NCI-H1436 (cell line): ENCODE results near the gene FNDC3B.
"Not testable (repeated sequence)": the region's sequence is repeated elsewhere in the genome, so short reads cannot be mapped to it uniquely, and the experiment has no call there.

Experiments used
- DNase-seq: peaks from one replicate; lab custom pipeline; 2025; lab: John Stamatoyannopoulos, UW

FNDC3B gene

GRCh38 chr3:172342097-172342659, 302.8 kb downstream of the FNDC3B start:
- DNase-seq, result no peak

GRCh38 chr3:172343117-172343516, 303.7 kb downstream of the FNDC3B start:
- no peak for DNase-seq

DNA sequence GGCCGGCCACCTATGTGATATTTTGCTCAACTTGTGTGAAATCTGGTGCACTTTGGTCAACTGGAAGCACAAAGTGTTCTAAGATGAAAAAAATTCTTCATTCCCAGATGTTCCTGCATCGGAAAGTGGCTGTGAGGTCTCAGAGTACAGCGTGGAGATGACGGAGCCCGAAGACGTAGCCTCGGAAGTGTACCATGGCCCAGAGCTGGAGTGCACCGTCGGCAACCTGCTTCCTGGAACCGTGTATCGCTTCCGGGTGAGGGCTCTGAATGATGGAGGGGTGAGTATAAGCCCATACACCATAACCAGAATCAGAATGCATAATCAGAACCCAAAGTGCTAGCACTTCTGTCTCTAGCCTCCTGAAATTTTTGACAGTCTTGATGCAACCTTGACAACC, 304.6 kb downstream of the FNDC3B start:
- no peak for DNase-seq

DNA sequence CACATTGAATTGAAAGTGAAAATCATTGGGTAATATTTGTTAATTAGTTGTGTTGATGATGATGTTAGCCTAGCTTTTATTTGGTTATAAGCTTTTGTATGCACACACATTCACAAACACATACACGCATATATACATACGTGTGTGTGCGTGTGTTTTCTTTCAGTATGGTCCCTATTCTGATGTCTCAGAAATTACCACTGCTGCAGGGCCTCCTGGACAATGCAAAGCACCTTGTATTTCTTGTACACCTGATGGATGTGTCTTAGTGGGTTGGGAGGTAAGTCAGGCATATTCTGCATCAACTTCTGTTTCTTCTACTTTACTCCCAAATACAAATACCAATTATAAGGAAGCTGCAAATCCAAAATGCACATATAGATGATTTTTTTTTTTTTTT, 306.8 kb downstream of the FNDC3B start:
- no peak for DNase-seq

- DNase-seq, result peak; percentile 58
These were observed 308.7 kb downstream of the FNDC3B start for GRCh38 chr3:172347895-172348679.

DNA sequence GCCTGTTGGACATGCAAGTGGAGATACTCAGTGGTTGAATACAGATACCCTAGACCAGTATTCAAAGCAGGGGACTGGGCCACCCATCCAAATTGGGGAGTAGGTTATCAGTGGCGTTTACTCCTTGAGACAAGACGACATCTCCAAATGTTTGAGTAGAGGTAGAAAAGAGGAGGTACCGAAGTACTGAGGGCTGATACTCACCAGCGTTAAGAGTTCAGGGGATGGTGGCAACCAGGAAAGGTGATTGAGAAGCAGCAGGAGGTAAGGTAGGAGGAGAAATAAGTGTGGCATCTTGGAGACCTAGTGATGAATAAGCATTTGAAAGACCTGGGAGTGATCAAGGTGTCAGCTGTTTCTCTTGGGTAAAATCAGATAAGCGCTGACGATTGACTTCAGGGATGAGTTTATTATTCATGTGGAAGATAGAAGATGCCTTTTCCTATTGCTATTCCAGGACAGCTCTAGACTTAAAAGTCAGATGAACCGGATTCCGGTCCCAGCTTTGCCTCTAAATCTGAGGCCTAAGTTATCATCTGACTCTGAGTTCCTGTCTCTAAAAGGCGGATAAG, 312.6 kb downstream of the FNDC3B start:
- DNase-seq, result no peak

DNA sequence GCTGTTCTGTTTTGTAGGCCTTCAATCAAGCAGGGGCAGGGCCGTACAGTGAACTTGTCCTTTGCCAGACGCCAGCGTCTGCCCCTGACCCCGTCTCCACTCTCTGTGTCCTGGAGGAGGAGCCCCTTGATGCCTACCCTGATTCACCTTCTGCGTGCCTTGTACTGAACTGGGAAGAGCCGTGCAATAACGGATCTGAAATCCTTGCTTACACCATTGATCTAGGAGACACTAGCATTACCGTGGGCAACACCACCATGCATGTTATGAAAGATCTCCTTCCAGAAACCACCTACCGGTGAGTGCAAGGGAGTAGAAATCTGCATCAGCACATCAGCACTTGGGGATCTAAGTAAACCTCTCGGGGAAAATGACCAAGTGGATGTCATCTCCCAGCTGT, 313.4 kb downstream of the FNDC3B start:
- no peak for DNase-seq

DNA sequence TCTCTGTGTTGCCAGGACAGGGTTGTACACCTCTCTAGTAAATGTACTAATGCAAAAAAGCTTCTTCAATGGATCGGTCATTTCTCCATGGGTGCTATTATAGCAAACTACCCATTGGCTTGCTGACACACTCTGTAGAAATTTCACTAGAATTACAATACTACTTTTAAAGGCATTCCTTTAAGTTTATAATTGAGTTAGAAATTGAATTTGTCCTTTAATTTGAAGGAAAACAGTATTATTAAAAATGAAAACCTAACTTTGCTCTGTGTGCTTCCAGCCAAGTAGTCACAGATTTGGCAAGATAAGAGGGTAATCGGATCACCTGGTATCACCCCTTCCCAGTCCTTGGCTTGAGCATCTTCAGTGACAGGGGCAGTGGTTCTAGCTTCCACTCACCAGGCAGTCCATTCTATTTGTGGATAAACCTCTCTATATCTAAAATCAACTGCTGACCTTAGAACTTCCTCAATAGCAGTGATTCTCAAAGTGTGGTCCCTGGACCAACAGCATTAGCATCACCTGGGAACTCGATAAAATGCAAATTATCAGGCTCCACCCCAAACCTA, 315.6 kb downstream of the FNDC3B start:
- DNase-seq, result no peak

GRCh38 chr3:172355836-172356235, 316.5 kb downstream of the FNDC3B start:
- DNase-seq, result peak; percentile 69

GRCh38 chr3:172356427-172356826, 317.0 kb downstream of the FNDC3B start:
- no peak for DNase-seq

DNA sequence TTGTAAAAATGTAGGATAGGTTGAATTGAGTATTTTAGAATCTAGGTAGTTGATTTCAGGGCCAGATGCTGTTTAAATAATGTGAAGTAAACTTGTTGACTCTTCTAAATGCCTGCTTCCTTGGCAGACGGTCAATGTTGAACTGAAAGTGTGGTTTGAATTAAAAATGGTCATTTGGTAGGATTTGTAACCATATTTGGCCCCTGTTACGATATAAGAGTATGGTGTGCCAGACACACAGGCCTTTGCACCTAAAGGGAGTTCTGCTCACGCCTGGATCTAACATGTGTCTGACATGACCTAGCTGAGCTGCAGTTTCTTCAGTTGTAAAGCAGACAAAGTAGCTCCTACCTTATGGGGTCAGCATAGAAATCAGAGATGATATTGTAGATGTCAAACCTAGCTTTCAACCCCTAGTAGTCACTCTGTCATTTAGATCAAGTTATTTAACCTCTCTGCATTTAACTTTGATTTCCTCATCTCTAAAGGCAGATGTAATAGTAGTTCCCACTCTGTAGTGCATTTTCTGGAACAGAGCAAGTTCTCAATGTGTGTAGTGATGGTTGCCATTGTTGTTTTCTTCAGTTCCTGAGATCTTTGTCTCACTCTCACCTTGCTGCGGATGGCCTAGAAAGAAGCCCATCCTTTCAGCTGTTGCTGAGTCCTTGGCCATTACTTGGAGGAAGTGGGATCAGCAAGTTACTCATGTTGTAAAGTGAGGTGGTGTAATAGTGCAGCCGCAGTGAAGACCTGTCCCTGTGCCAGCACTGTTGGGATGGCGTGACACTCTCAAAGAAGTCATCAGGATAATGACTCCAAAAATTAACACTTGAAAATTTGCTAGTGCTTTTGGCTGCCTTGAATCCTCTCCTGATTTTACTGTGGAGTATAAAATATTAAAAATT, 318.7 kb downstream of the FNDC3B start:
- DNase-seq, result no peak

- no peak for DNase-seq
These were observed 319.9 kb downstream of the FNDC3B start for GRCh38 chr3:172359231-172359630.

- DNase-seq, result no peak
These were observed 320.6 kb downstream of the FNDC3B start for GRCh38 chr3:172359996-172360395.

DNA sequence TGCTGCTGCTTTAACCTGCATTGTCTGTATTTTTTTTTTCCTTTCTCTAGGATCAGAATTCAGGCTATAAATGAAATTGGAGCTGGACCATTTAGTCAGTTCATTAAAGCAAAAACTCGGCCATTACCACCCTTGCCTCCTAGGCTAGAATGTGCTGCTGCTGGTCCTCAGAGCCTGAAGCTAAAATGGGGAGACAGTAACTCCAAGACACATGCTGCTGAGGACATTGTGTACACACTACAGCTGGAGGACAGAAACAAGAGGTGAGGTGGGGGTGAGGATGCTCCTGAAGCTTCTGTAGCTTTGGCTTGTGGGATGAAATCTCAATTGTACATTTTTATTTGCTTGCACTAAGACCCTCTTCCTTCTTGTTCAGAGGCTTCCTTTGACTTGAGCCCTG, 323.2 kb downstream of the FNDC3B start:
- no peak for DNase-seq

DNA sequence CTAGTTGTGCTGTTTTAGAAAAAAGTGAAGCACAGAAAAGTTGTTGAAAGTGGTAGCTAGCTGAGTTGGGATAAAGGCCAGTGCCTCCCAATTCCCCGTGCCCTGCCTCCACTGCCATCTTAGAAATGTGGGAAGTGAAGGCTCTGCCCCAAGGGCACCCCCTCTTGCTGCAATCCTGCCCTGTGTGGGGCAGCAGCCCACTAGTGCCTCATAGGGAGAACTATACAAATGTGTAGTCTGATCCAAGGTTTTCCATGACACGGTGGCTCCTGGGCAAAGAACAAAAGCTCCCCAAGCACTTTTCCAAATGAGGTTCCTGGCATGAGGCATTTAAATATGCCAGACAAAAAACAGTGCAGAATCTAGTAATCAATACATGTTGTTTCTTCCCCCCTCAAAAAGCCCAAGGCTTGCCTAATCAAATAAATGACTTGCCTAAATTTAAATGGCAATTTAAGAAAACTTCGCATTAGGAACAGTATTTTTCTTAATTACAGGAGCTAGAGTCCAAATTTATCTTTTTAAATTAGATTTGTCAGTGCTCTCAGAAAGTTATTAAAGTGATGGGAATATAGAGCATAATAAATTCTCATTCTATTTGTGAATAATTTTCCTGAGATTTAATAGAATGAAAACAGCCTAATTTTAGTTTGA, 325.1 kb downstream of the FNDC3B start:
- DNase-seq, result no peak

DNA sequence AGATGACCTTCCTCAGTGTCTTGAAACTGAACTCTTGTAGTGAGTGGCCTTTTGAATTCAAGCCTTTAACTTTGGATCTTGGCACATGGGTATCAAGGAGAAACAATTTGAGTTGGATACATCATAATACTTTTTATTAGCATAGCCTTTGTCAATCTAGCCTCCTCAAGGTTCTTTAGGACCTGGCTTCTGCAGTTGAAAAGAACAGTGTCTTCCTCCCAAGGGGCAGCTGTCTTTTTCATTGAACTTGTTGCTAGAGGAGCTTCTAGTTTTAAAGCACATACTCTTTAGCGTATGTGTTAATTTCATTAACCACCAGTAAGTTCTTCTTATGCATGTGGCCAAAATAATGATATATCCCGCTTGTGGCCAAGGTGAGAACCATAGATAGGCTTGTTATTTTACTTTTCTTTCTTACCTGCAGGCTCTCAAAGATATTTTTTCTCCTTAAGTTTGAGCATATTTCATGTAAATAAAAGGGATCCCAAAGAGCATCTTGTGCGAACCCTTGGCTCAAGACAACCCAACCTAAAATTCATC, 325.7 kb downstream of the FNDC3B start:
- no peak for DNase-seq

GRCh38 chr3:172367205-172368105, 328.1 kb downstream of the FNDC3B start:
- DNase-seq, result no peak

DNA sequence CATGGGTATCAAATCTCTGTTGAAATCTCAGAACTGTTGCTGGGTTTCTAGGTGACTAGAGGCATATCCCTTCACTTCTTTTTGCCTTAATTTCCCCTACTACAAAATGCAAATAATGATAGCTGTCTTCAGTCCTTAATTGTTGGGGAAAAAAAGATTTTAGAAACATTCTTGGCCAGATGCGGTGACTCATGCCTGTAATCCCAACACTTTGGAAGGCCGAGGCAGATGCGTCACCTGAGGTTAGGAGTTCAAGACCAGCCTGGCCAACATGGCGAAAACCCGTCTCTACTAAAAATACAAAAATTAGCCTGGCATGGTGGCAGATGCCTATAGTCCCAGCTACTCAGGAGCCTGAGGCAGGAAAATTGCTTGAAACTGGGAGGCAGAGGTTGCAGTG, 329.2 kb downstream of the FNDC3B start:
- not testable (repeated sequence) for DNase-seq

- DNase-seq, result no peak
These were observed 330.3 kb downstream of the FNDC3B start for GRCh38 chr3:172369590-172370259.

- DNase-seq, result no peak
These were observed 331.0 kb downstream of the FNDC3B start for GRCh38 chr3:172370419-172370818.
